ENCODE results near the gene DNASE1L2.

The DNASE1L2 gene

GRCh38 chr16:2204416-2205103 is 31.7 kb upstream of the DNASE1L2 start:
- no peak for DNase-seq (ENCODE audit: low spot score)

- DNase-seq (ENCODE audit: low spot score) = peak; percentile 94
Observed at GRCh38 chr16:2205104-2205966, 30.9 kb upstream of the DNASE1L2 start, which contains the start of gene MLST8. TSS of gene MLST8 (plus strand) at chr16:2205454. CDS start at chr16:2206086, 632 bp downstream.

- DNase-seq (ENCODE audit: low spot score) = no peak
Observed at GRCh38 chr16:2205967-2206313, 30.3 kb upstream of the DNASE1L2 start.

GRCh38 chr16:2206420-2206779 is 29.8 kb upstream of the DNASE1L2 start:
- DNase-seq (ENCODE audit: low spot score) = no peak

- DNase-seq (ENCODE audit: low spot score) = no peak
Observed at GRCh38 chr16:2206780-2207433, 29.3 kb upstream of the DNASE1L2 start.

GRCh38 chr16:2207872-2208271 is 28.4 kb upstream of the DNASE1L2 start:
- no peak for DNase-seq (ENCODE audit: low spot score)

GRCh38 chr16:2208308-2208707 is 27.9 kb upstream of the DNASE1L2 start:
- DNase-seq (ENCODE audit: low spot score) = no peak

GRCh38 chr16:2208772-2209171 is 27.5 kb upstream of the DNASE1L2 start:
- DNase-seq (ENCODE audit: low spot score) = no peak

- no peak for DNase-seq (ENCODE audit: low spot score)
Observed at GRCh38 chr16:2209258-2210008, 26.8 kb upstream of the DNASE1L2 start.

GRCh38 chr16:2210009-2210332 is 26.3 kb upstream of the DNASE1L2 start:
- DNase-seq (ENCODE audit: low spot score) = no peak

- DNase-seq (ENCODE audit: low spot score) = no peak
Observed at GRCh38 chr16:2210386-2211365, 25.6 kb upstream of the DNASE1L2 start, which contains the start of gene BRICD5. TSS of gene BRICD5 (minus strand) at chr16:2210863. CDS start at chr16:2210833, 30 bp downstream.

GRCh38 chr16:2211923-2212347 is 24.3 kb upstream of the DNASE1L2 start:
- no peak for DNase-seq (ENCODE audit: low spot score)

GRCh38 chr16:2212362-2213324 is 23.6 kb upstream of the DNASE1L2 start:
- no peak for DNase-seq (ENCODE audit: low spot score)

GRCh38 chr16:2213817-2214718 is 22.2 kb upstream of the DNASE1L2 start:
- no peak for DNase-seq (ENCODE audit: low spot score)

- no peak for DNase-seq (ENCODE audit: low spot score)
Observed at GRCh38 chr16:2214719-2214968, 21.6 kb upstream of the DNASE1L2 start, which contains the start of gene PGP. TSS of gene PGP (minus strand) at chr16:2214840. CDS start at chr16:2214777, 63 bp downstream.

GRCh38 chr16:2216330-2216729 is 19.9 kb upstream of the DNASE1L2 start:
- no peak for DNase-seq (ENCODE audit: low spot score)

GRCh38 chr16:2223221-2223941 is 12.9 kb upstream of the DNASE1L2 start, which contains the start of gene E4F1:
TSS of gene E4F1 (plus strand) at chr16:2223591. CDS start at chr16:2223614, 23 bp downstream.
- DNase-seq (ENCODE audit: low spot score) = peak; percentile 99

- DNase-seq (ENCODE audit: low spot score) = peak; percentile 58
Observed at GRCh38 chr16:2223942-2224486, 12.2 kb upstream of the DNASE1L2 start.
